Body of pancreas (tissue), 4 donors: Measurements from ENCODE around the gene EIF4ENIF1. TPM values are rescaled to one million over a fixed set of nuclear protein-coding genes. Genes with fewer than 3 reads are reported as not detected.
"Not testable (repeated sequence)": the region's sequence is repeated elsewhere in the genome, so short reads cannot be mapped to it uniquely, and the experiment has no call there.

Experiments
- ATAC-seq: fragments of 150-250 bp; one replicate; pipeline ENCODE4 v1.9.1; 2016
- DNase-seq, 4 donors: peaks; one replicate each; pipeline ENCODE4 v3.0.0-alpha.2; 2019
- H3K27ac ChIP-seq, 4 donors: fragments of 200-600 bp; sonication (generic); 1 replicate in 3 of 4; 2 replicates in 1 of 4; pipeline versions ENCODE4 v1.5.1 to v1.6.1; 2016 to 2019; ENCODE audit warnings: mild to moderate bottlenecking in 1 of 4, mixed read lengths in 1 of 4, moderate library complexity in 1 of 4
- H3K27me3 ChIP-seq, 2 donors: fragments of 200-600 bp; sonication (generic); one replicate each; pipeline ENCODE4 v1.6.0; 2016; ENCODE audit warnings: mild to moderate bottlenecking in 1 of 2
- H3K36me3 ChIP-seq, 2 donors: fragments of 200-600 bp; sonication (generic); replicated peaks in 1 of 2; 2 replicates each; pipeline ENCODE4 v1.5.1; 2016; ENCODE audit warnings: low read depth in 2 of 2; ENCODE audit not compliant: insufficient read depth in 1 of 2
- H3K4me1 ChIP-seq: fragments of 200-600 bp; sonication (generic); one replicate; pipeline ENCODE4 v1.6.0; 2016
- H3K4me3 ChIP-seq, 2 donors: fragments of 200-600 bp; sonication (generic); 1 replicate in 1 of 2; 2 replicates in 1 of 2; pipeline ENCODE4 v1.5.1; 2016 to 2019
- H3K9me3 ChIP-seq, 3 donors: fragments of 200-600 bp; sonication (generic); 1 replicate in 2 of 3; 2 replicates in 1 of 3; pipeline ENCODE4 v1.5.1; 2016
- CTCF ChIP-seq, 7 experiments: fragments of 450-650 bp in 4 of 7; fragments of 200-600 bp in 3 of 7; sonication (generic) in 3 of 7; IDR thresholded peaks; one replicate each; pipeline ENCODE4 v1.5.1; 2016 to 2019; ENCODE audit warnings: antibody characterized with exemption in 7 of 7
- POLR2A ChIP-seq, 3 donors: fragments of 450-650 bp; IDR thresholded peaks; one replicate each; pipeline ENCODE4 v1.6.1; 2016; ENCODE audit warnings: antibody characterized with exemption in 3 of 3, mild to moderate bottlenecking in 2 of 3
- WGBS, 2 donors: methylation state at CpG; one replicate each; pipeline ENCODE4 v1.1.5; 2017; 5-methylcytosine and 5-hydroxymethylcytosine counted together
- intact Hi-C: fragments of 100-400 bp; cut with DNase I; formaldehyde crosslinking; loops from one replicate; pipeline ENCODE4 v1.15.1; 2023
- total RNA-seq, 2 donors: library from RNA; depleted of rRNA; stranded (reverse); fragments of >200 nt; gene quantifications; one replicate each; pipeline ENCODE4 v1.1.0, GENCODE V29; 2016

Gene EIF4ENIF1
- total RNA-seq, 2 donors from 2014 or later, result 7.5 to 10.9 TPM

GRCh38 chr22:31509061-31509762 lies 19.6 kb upstream of the EIF4ENIF1 start:
- WGBS, 2 donors, result 78 to 89% methylated on average over 6 of the region's 6 CpGs
- Histone ChIP-seq H3K4me1 (no peaks in the 10 kb centered on the region), H3K27ac (no peak overlapping the region), H3K9me3 (no peaks in the 10 kb centered on the region), H3K4me3 (no peak overlapping the region), H3K27me3 (no peaks in the 10 kb centered on the region), H3K36me3 (no peaks in the 10 kb centered on the region)
- intact Hi-C loops, result no loop called here
- ATAC-seq (no peak), DNase-seq (no peak)
- no peak for TF ChIP-seq CTCF (IDR thresholded peaks at IDR 0.05)
- no peak for TF ChIP-seq POLR2A (IDR thresholded peaks at IDR 0.05)

DNA sequence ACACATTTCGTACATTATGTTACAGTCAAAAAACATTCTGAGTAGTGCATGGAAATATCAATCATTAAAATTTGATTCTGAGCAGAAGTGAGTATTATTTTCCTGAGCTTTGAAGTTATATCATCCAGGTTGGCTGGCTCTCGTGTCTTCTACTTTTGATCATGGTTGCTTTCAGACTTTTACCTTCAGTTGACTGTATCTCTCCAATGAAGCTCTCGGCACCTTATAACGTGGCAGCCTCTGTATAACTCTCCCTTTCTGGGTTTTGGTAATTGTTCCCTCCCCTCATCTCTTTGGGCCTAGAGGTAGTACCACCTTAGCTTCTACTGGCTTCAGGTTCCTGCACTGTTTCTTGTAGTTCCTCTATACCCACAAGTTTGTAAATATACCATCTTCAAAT lies 18.9 kb upstream of the EIF4ENIF1 start:
- Histone ChIP-seq H3K27me3 (no peaks in the 10 kb centered on the region), H3K27ac (no peak overlapping the region), H3K4me3 (no peak overlapping the region), H3K9me3 (no peaks in the 10 kb centered on the region), H3K4me1 (no peaks in the 10 kb centered on the region), H3K36me3 (no peaks in the 10 kb centered on the region)
- intact Hi-C loops, result no loop called here
- ATAC-seq (no peak), DNase-seq (no peak)
- 87 to 93% methylated on average over 4 of the region's 4 CpGs for WGBS, 2 donors
- TF ChIP-seq CTCF (IDR thresholded peaks at IDR 0.05) (no peak), POLR2A (IDR thresholded peaks at IDR 0.05) (no peak)

GRCh38 chr22:31507517-31507916 lies 17.9 kb upstream of the EIF4ENIF1 start:
- ATAC-seq, H3K4me3 ChIP-seq, H3K36me3 ChIP-seq, H3K4me1 ChIP-seq, DNase-seq, H3K9me3 ChIP-seq, H3K27ac ChIP-seq, H3K27me3 ChIP-seq, intact Hi-C loops: not testable (repeated sequence)

DNA sequence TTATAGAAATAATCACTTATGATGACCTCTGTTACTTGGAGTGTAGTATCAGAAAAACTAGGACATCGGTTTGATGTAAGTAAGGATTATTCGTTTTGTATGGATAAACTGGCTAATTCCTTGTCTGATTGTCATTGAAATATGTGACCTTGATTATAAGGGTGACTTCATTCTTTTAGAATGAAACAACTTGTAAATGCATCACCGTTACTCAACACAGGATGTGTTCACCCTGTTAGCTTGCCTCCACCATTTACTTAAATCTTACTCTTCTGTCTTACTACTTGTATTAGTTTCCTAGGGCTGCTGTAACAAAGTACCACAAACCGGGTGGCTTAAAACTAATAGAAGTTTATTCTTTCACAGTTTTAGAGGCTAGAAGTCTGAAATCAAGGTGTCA lies 14.6 kb upstream of the EIF4ENIF1 start:
- Histone ChIP-seq H3K27me3 (no peaks in the 10 kb centered on the region), H3K4me3 (no peak overlapping the region), H3K4me1 (no peaks in the 10 kb centered on the region), H3K27ac (no peak overlapping the region), H3K36me3 (no peaks in the 10 kb centered on the region), H3K9me3 (no peaks in the 10 kb centered on the region)
- no peak for TF ChIP-seq CTCF (IDR thresholded peaks at IDR 0.05)
- 64 to 73% methylated on average over 4 of the region's 4 CpGs for WGBS, 2 donors
- ATAC-seq (no peak), DNase-seq (no peak)
- intact Hi-C loops, result no loop called here

DNA sequence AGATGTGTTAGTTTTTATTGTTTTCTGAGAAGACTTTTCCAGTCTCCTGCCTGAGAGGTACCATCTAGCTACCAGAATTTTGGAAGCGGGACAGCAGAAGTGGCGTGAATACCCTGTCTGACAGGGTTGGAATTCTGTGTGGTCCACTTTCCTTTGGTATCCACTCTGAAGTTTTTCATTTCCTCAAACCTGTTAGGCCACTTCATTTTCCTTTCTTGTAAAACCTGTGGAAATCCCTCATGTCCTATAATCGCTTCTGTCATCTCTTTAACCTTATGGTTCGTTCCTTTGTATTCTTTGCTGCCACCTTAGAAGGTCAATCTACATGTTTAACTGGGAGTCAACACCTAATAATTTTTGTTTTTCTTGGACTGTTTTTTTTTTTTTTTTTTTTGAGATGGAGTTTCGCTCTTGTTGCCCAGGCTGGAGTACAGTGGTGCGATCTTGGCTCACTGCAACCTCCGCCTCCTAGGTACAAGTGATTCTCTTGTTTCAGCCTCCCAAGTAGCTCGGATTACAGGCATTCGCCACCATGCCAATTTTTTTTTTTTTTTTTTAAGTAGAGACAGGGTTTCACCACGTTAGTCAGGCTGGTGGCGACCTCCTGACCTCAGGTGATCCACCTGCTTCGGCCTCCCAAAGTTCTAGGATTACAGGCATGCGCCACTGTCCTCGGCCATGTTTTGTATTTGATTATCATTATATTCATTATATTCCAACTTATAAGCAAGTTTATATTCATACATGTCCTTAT lies 13.7 kb upstream of the EIF4ENIF1 start:
- no peak for TF ChIP-seq POLR2A (IDR thresholded peaks at IDR 0.05)
- TF ChIP-seq CTCF (IDR thresholded peaks at IDR 0.05), result no peak
- Histone ChIP-seq H3K4me1 (no peaks in the 10 kb centered on the region), H3K9me3 (no peaks in the 10 kb centered on the region), H3K27ac (no peak overlapping the region), H3K36me3 (no peaks in the 10 kb centered on the region), H3K27me3 (no peaks in the 10 kb centered on the region), H3K4me3 (no peak overlapping the region)
- intact Hi-C loops, result no loop called here
- DNase-seq (no peak), ATAC-seq (no peak)
- 91% methylated on average over 14 of the region's 14 CpGs for WGBS, 2 donors
